NT2/D1 (cell line): Measurements from ENCODE around the gene AEBP1.

Experiments
- DNase-seq: peaks from one replicate; pipeline ENCODE4 v3.0.0-alpha.2; 2011; ENCODE audit warnings: low read depth, low spot score
- H3K27me3 ChIP-seq: 2 replicates; pipeline ENCODE4 v1.6.0; 2011; ENCODE audit warnings: mild to moderate bottlenecking; ENCODE audit not compliant: insufficient read length, insufficient read depth
- H3K36me3 ChIP-seq: 2 replicates; pipeline ENCODE4 v1.6.1; 2011; ENCODE audit warnings: mild to moderate bottlenecking, low read length, mixed read lengths; ENCODE audit not compliant: insufficient read depth, insufficient read length
- H3K4me1 ChIP-seq: 2 replicates; pipeline ENCODE4 v1.5.1; 2011; ENCODE audit not compliant: insufficient read depth, insufficient read length
- H3K4me3 ChIP-seq: 2 replicates; pipeline ENCODE4 v1.5.1; 2011; ENCODE audit warnings: low read depth; ENCODE audit not compliant: insufficient read length
- H3K9ac ChIP-seq: 2 replicates; pipeline ENCODE4 v1.6.0; 2011; ENCODE audit warnings: low read depth; ENCODE audit not compliant: insufficient read length
- H3K9me3 ChIP-seq: 2 replicates; pipeline ENCODE4 v1.5.1; 2011; ENCODE audit warnings: mild to moderate bottlenecking, low read length; ENCODE audit not compliant: insufficient read depth
- SUZ12 ChIP-seq: IDR thresholded peaks from 2 replicates; pipeline ENCODE4 v1.6.1; 2011; ENCODE audit not compliant: insufficient read length, insufficient read depth; ENCODE audit errors: extremely low read depth
- YY1 ChIP-seq: IDR thresholded peaks from 2 replicates; pipeline ENCODE4 v1.6.1; 2011; ENCODE audit not compliant: insufficient read length, insufficient read depth
- ZNF274 ChIP-seq: IDR thresholded peaks from 2 replicates; pipeline ENCODE4 v1.6.1; 2011; ENCODE audit warnings: mild to moderate bottlenecking, low read depth, low read length

The AEBP1 gene

DNA sequence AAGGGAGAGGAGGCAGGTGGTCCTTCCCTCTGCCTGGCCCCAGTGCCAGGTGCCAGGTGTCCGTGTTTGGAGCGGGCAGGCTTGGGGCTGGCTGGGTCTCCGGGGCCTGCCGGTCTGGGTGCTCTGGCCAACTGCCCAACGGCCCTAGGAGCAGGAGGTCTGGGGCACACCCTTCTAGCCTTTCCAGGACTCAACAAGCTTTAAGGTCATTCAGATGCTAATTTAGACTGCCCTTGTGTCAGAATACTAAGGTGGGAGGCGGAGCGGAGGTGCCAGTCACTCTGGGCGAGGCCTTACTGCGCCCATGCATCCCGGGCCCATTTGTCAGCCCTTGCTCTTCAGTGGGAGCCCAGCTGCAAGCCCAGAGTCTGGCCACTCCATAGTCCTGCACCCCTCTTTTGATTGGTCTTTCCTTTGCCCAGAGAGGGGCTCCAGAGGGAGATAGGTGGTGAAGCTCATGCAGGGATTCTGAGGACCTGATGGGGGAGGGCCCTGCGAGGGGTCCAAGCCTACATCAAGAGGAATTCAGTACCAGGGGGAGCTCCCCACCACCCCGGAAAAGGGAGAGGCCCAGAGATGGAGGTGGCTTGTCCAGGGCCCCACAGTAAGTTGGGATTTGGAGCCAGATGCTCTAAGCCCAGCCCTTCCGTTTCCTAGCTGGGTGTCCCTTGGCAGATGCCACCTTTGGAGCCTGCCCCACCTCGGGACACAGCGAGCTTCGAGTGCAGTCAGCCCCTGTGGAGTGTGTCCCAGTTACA is 40.1 kb upstream of the AEBP1 start:
- Histone ChIP-seq H3K36me3 (peaks cover 39% of the 10 kb centered on the region), H3K9me3 (no peaks in the 10 kb centered on the region), H3K4me3 (peak overlapping the region; percentile 26)

DNA sequence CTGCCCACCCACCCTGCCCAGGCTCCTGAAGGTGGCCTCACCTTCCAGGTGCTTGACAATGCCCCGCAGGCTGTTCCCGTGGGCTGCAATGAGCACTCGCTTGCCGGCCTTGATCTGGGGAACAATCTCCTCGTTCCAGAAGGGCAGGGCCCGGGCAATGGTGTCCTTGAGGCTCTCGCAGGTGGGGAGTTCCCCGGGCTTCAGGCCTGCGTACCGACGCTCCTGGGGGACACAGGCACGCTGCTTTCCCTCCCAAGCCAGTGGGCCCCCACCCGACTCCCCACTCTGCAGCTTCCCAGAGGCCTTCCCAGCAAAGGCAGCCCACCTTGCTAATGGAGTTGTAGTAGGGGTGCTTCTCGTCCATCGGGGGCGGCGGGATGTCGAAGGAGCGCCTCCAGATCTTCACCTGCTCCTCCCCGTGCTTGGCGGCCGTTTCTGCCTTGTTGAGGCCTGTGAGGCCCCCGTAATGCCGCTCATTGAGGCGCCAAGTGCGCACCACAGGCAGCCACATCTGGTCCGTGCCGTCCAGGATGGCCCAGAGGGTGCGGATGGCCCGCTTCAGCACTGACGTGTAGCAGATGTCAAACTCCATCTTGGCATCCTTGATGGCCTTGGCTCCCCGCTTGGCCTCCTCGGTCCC is 39.2 kb upstream of the AEBP1 start:
- peaks cover 31% of the 10 kb centered on the region for H3K4me1 ChIP-seq
- TF ChIP-seq SUZ12 (no peak), YY1 (no peak)
- H3K4me3 ChIP-seq = no peak overlapping the region
- no peaks in the 10 kb centered on the region for H3K9me3 ChIP-seq
- DNase-seq = no peak
- peaks cover 30% of the 10 kb centered on the region for H3K36me3 ChIP-seq
- no peaks in the 10 kb centered on the region for H3K27me3 ChIP-seq
- H3K9ac ChIP-seq = peak overlapping the region; percentile 6

More for the DNA sequence above, 40.1 kb upstream of the AEBP1 start:
- H3K4me1 ChIP-seq = peaks cover 31% of the 10 kb centered on the region
- DNase-seq = no peak
- TF ChIP-seq ZNF274 (no peak), SUZ12 (no peak), YY1 (no peak)
- H3K27me3 ChIP-seq = no peaks in the 10 kb centered on the region
- H3K9ac ChIP-seq = peak overlapping the region; percentile 75

DNA sequence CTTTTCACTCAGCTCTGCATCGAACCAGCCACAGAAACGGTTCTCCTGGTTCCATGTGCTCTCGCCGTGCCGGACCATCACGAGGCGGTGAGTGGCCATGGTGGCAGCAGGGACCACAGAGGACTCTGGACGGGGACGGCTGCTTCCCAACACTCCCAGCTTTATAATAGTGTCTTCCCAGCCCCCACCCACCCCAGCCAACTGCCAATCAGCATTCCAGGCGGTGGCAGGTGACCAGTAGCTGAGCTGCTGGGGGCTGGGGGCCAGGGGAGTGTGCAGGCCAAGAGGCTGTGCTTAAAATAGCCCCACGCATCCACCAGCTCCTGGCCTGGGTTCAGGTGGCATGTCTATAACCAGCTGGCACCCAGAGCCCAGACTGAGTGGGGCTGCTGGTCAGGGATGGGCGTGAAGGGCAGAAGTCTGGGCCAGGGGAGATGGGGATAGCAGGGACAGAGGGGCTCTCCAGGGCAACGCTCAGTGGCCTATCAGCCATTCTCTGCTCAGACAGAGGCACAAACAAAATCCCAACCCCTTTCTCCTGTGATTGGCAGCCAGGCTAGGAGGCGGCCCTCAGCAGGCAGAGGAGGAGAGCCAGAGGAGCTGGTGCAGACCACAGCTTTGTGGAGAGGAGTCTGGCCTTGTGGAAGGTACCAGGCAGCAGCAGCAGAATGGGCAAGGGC is 38.6 kb upstream of the AEBP1 start, which contains the start of gene PGAM2:
TSS of gene PGAM2 (minus strand) at position 137 of the 680 bp plus-strand sequence. CDS start at position 99, 38 bp downstream.
- Histone ChIP-seq H3K36me3 (peaks cover 24% of the 10 kb centered on the region), H3K4me1 (peaks cover 31% of the 10 kb centered on the region), H3K9ac (peak within 1 kb of the TSS; percentile 47), H3K4me3 (no peak within 1 kb of the TSS), H3K27me3 (no peaks in the 10 kb centered on the region), H3K9me3 (no peaks in the 10 kb centered on the region)
- DNase-seq = peak; percentile 57
- no peak for TF ChIP-seq SUZ12
- TF ChIP-seq ZNF274 = no peak
- no peak for TF ChIP-seq YY1

DNA sequence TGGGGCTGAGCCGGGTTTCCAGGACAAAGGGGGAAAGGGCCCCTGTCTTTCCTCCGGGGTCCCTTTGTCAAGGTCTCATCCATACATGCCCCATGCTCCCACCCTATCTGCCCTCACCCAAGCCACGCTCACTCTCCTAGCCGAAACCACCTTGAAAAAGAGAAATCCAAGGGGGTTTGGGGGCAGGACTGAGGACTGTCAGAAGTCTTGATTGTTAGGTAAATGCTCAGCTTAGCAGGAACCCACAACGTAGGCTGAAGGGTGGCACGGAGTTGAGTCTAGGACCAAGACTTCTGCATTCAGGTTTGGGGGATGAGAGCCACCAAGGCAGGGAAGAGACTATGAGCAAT is 38.1 kb upstream of the AEBP1 start:
- Histone ChIP-seq H3K9me3 (no peaks in the 10 kb centered on the region), H3K4me3 (no peak overlapping the region), H3K27me3 (no peaks in the 10 kb centered on the region), H3K36me3 (peaks cover 20% of the 10 kb centered on the region), H3K4me1 (peaks cover 31% of the 10 kb centered on the region), H3K9ac (peak overlapping the region; percentile 11)
- no peak for DNase-seq
- TF ChIP-seq ZNF274 (no peak), SUZ12 (no peak), YY1 (no peak)

DNA sequence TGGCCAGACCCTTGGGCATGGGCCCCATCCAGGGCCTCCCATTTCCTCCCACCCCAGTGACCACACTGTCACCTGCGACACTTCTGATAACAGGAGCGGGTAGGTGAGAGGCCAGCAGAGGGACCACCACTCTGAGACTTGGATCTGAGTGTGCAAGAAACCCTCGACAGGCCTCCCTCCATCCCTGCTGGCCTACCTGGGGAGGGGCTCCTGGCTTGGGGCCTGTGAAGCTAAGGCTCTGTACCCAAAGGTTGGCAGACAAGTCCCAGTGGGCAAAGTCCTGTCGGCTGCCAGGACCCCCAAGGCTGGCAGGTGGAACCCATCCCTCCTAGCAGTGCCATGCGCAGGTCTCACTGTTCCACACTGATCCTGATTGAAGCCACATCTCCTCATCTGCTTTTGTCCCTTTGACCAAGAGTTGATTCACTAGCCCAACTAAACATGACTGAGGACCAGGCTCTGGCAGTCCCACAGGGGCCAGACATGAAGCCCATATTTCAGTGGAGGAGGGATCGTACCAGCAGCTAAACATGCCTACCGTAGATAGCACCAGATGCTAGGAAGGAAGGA is 37.6 kb upstream of the AEBP1 start:
- DNase-seq = no peak
- Histone ChIP-seq H3K4me1 (peaks cover 31% of the 10 kb centered on the region), H3K4me3 (no peak overlapping the region), H3K9me3 (no peaks in the 10 kb centered on the region), H3K27me3 (no peaks in the 10 kb centered on the region), H3K36me3 (peaks cover 19% of the 10 kb centered on the region), H3K9ac (peak overlapping the region; percentile 11)
- TF ChIP-seq ZNF274 (no peak), SUZ12 (no peak), YY1 (no peak)

DNA sequence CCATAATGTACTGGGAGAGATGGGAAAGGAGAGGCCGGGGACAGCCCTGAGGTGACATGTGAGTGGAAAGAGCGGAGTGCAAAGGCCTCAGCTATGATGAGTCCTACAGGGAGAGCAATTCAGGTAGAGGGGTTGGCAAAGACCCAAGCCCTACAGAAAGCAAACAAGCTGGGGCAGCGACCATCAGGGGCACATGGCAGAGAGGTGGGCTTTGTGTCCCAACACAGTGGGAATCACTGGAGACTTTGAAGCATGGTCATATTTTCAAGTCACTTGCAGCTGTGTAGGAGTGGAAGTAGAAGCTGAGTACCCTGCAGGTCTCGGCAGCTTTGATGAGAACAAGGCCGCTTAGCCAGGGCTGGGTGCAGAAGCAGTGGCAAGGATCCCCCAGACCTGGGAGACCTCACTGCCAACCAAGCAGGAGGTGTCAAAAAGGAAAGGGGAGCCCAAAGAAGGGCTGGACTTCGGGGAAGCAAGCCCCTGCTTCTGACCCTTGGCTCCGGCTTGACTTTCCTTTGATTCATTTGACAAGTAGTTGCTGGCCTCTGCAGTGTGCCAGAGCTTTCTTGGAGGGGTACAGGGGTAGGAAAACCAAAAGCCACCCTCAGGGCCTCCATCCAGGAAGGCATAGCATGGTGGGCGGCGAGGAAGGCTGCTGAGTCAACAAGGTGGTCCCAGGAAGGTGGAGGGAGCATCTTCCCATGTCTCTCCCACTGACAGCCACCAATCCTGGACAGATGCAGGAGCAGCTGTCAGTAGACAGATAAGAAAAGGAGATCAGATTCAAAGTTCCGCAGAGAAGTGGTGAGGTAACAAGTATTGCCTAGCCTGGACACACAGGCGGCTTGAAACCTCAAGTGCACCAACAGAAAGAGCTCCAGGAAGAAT is 36.8 kb upstream of the AEBP1 start:
- no peak for TF ChIP-seq SUZ12
- no peak for TF ChIP-seq ZNF274
- no peak for TF ChIP-seq YY1
- Histone ChIP-seq H3K9me3 (no peaks in the 10 kb centered on the region), H3K4me1 (peaks cover 31% of the 10 kb centered on the region), H3K4me3 (no peak overlapping the region), H3K9ac (no peak overlapping the region), H3K27me3 (no peaks in the 10 kb centered on the region), H3K36me3 (peaks cover 16% of the 10 kb centered on the region)
- DNase-seq = no peak
